ENCODE results near the gene SPACA4. TPM values are rescaled to one million over a fixed set of nuclear protein-coding genes. Genes with fewer than 3 reads are reported as not detected.

SPACA4 gene
- total and polyA plus RNA-seq, 4 donors, result not detected

DNA sequence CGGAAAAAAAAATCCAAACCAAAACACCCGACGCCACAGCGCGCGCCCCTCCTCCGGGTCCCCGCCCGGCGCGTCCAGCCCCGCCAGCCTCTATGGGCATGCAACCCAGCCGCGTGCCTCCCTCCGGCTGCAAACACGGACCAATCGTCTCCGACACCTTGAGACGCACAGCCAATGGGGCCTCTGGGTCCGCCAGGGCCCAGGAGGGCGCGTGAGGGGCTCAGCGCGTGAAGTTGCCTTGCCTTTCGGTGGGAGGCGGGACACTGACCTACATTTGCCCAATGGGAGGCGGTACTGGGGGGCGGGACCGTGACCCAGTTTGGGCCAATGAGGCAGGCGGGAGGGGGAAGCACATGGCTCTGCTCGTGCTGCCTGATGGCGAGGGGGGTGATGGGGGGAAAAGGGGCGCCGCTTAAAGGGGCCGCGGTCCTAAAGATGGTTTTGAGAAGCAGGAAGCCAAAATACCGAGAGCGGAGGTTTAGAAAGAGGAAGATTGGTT lies 31.0 kb downstream of the SPACA4 start:
- TF ChIP-seq YY1 (IDR thresholded peaks at IDR 0.05) (peak; percentile 30), FOXA1 (IDR thresholded peaks at IDR 0.05) (no peak), GABPA (IDR thresholded peaks at IDR 0.05 in 1 of 2, conservative IDR thresholded peaks at IDR 0.05 in 1 of 2) (peak in 1 of 2 donors; percentile 14), HNF4G (IDR thresholded peaks at IDR 0.05) (no peak), MAX (IDR thresholded peaks at IDR 0.05) (peak; percentile 95), ATF3 (IDR thresholded peaks at IDR 0.05) (no peak), ZBTB33 (IDR thresholded peaks at IDR 0.05) (no peak), RAD21 (IDR thresholded peaks at IDR 0.05) (no peak), FOXA2 (IDR thresholded peaks at IDR 0.05) (no peak), RXRA (IDR thresholded peaks at IDR 0.05) (peak; percentile 32 to 48), NR2F2 (IDR thresholded peaks at IDR 0.05) (peak; percentile 50), TAF1 (conservative IDR thresholded peaks at IDR 0.05) (no peak), HNF4A (conservative IDR thresholded peaks at IDR 0.05) (no peak), JUND (IDR thresholded peaks at IDR 0.05) (peak in 1 of 2 donors; percentile 22), SP1 (IDR thresholded peaks at IDR 0.05) (peak; percentile 87), EGR1 (IDR thresholded peaks at IDR 0.05; ENCODE audit: low read depth in 2 of 2) (no peak)
- TF ChIP-seq, protein P1, sequence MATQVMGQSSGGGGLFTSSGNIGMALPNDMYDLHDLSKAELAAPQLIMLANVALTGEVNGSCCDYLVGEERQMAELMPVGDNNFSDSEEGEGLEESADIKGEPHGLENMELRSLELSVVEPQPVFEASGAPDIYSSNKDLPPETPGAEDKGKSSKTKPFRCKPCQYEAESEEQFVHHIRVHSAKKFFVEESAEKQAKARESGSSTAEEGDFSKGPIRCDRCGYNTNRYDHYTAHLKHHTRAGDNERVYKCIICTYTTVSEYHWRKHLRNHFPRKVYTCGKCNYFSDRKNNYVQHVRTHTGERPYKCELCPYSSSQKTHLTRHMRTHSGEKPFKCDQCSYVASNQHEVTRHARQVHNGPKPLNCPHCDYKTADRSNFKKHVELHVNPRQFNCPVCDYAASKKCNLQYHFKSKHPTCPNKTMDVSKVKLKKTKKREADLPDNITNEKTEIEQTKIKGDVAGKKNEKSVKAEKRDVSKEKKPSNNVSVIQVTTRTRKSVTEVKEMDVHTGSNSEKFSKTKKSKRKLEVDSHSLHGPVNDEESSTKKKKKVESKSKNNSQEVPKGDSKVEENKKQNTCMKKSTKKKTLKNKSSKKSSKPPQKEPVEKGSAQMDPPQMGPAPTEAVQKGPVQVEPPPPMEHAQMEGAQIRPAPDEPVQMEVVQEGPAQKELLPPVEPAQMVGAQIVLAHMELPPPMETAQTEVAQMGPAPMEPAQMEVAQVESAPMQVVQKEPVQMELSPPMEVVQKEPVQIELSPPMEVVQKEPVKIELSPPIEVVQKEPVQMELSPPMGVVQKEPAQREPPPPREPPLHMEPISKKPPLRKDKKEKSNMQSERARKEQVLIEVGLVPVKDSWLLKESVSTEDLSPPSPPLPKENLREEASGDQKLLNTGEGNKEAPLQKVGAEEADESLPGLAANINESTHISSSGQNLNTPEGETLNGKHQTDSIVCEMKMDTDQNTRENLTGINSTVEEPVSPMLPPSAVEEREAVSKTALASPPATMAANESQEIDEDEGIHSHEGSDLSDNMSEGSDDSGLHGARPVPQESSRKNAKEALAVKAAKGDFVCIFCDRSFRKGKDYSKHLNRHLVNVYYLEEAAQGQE (IDR thresholded peaks at IDR 0.05), result no peak
- TF ChIP-seq, protein P2, sequence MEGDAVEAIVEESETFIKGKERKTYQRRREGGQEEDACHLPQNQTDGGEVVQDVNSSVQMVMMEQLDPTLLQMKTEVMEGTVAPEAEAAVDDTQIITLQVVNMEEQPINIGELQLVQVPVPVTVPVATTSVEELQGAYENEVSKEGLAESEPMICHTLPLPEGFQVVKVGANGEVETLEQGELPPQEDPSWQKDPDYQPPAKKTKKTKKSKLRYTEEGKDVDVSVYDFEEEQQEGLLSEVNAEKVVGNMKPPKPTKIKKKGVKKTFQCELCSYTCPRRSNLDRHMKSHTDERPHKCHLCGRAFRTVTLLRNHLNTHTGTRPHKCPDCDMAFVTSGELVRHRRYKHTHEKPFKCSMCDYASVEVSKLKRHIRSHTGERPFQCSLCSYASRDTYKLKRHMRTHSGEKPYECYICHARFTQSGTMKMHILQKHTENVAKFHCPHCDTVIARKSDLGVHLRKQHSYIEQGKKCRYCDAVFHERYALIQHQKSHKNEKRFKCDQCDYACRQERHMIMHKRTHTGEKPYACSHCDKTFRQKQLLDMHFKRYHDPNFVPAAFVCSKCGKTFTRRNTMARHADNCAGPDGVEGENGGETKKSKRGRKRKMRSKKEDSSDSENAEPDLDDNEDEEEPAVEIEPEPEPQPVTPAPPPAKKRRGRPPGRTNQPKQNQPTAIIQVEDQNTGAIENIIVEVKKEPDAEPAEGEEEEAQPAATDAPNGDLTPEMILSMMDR (IDR thresholded peaks at IDR 0.05; ENCODE audit: low read depth, low read length, missing input control), result no peak
- no peaks in the 10 kb centered on the region for H3K36me3 ChIP-seq (ENCODE audit: control insufficient read depth in 4 of 4, insufficient read depth in 3 of 4, low read depth in 1 of 4, low read length in 3 of 4)
- H3K4me3 ChIP-seq (ENCODE audit: low read depth in 1 of 3, low read length in 3 of 3), result peak overlapping the region; percentile 56 to 86 (median 59)
- no peaks in the 10 kb centered on the region for H3K27me3 ChIP-seq (ENCODE audit: control insufficient read depth in 4 of 4, insufficient read depth in 4 of 4, low read length in 3 of 4)
- H3K27ac ChIP-seq (ENCODE audit: low read depth in 1 of 2, low read length in 2 of 2), result peak overlapping the region; percentile 98 to 99
- H3K4me1 ChIP-seq (ENCODE audit: control insufficient read depth in 4 of 4, insufficient read depth in 4 of 4, low read length in 3 of 4), result peaks cover 12 to 54% (median 40%) of the 10 kb centered on the region in 4 donors
- H3K9me3 ChIP-seq (ENCODE audit: control insufficient read depth in 4 of 4, low read length in 3 of 4), result no peaks in the 10 kb centered on the region
- H3K9ac ChIP-seq (ENCODE audit: low read depth in 1 of 2, low read length in 2 of 2), result peak overlapping the region; percentile 72 to 94
- peak; percentile 92 for DNase-seq (ENCODE audit: low spot score)
- WGBS, result under 1% methylated on average over 38 of the region's 38 CpGs

All from liver (tissue), 9 donors.